GM19240 (cell line): ENCODE measurements around the gene FASTKD2.
"Not testable (repeated sequence)": the region's sequence is repeated elsewhere in the genome, so short reads cannot be mapped to it uniquely, and the experiment has no call there.

Experiments
- DNase-seq: peaks from one replicate; pipeline ENCODE4 v3.0.0; 2011; ENCODE audit warnings: low spot score; ENCODE audit not compliant: insufficient read length

Gene FASTKD2

DNA sequence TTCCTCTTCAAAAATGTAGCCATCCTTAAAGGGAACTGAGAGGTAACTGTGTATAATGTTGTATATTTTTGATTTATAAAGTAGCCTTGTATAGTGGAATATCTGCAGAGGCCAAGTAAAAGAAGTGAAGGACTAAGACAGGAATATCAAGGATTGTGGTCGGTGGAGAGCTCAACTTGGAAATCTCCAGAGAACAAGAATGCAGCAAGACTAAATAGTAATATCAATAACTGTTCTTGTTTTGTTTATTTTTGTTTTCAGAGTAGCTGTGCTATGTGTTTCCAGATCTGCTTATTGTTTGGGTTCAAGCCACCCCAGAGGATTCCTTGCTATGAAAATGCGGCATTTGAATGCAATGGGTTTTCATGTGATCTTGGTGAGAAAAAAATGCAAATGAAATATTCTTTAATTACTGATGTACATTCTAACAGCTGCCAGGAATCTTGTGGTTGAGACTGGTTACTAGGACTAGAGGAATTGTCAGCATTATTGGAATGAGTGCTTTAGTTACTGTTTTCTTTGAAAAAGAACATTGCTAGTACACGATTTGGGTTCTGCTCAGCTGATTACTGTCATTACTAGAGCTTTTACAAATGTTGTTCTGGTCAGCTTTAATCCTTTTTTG lies 25.0 kb downstream of the FASTKD2 start:
- no peak for DNase-seq

DNA sequence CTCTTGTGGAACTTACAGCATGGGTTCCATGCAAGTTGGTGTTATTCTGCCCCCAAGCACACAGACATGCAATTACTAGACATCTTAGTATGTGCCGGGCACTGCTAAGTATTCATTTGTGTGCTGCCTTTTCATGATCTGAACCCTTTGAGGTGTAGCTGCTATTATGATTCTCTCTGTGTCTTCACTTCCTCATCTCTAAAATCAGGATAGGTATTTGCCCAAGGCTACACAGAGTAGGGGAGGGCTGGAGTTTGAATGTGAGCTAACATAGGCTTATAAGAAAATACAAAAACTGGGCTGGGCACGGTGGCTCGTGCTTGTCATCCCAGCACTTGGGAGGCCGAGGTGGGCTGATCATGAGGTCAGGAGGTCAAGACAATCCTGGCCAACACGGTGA lies 27.2 kb downstream of the FASTKD2 start:
- no peak for DNase-seq

DNA sequence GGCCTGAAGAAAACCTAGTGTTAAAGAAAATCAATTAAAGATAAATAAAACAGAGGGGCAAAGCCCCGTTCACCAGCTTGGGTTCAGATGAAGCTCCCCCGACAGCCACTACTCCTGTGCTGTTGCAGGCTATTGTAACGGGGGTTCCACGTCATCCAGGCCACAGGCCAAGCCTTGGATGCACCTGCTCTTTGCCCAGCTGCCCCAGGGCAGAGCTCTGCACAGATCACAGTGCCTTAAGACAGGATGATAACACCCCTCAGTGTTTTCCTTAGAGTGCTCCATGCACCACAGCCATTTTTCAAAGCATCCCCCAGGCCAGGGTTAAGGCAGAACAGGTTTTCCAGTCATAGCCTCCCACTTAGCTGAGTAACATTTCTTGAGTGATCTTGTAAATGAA lies 32.0 kb downstream of the FASTKD2 start:
- DNase-seq = no peak

DNA sequence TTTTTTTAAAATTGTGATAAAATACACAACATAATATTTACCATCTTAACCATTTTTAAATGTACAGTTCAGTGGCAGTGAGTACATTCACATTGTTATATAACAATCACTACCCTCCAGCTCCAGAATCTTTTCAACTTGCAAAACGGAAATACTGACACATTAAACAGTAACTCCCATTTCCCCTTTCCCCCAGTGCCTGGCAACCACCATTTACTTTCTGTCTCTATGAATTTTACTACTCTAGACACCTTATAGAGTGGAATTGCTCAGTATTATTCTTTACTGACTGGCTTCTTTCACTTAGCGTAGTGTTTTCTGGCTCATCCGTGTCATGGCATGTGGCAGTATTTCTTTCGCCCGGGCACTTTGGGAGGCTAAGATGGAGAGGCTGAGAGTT lies 32.6 kb downstream of the FASTKD2 start:
- DNase-seq = no peak

DNA sequence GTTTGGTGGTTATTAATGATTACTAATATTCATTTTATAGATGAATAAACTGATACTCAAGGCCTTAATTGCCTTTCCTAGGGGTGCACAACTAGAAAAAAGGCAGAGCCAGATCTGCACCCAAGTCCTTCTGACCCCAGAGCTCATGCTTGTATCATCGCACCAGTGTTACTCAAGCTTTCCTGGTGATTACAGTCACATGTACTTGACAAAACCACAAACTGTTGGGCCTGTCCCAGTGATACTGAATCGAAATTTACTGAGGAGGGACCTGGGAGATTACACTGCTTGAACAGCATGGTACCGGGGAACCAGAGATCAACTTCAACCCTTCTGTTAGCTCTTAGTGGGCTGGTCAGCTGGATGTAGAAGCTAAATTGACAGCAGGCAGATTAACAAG lies 33.7 kb downstream of the FASTKD2 start:
- DNase-seq = no peak

DNA sequence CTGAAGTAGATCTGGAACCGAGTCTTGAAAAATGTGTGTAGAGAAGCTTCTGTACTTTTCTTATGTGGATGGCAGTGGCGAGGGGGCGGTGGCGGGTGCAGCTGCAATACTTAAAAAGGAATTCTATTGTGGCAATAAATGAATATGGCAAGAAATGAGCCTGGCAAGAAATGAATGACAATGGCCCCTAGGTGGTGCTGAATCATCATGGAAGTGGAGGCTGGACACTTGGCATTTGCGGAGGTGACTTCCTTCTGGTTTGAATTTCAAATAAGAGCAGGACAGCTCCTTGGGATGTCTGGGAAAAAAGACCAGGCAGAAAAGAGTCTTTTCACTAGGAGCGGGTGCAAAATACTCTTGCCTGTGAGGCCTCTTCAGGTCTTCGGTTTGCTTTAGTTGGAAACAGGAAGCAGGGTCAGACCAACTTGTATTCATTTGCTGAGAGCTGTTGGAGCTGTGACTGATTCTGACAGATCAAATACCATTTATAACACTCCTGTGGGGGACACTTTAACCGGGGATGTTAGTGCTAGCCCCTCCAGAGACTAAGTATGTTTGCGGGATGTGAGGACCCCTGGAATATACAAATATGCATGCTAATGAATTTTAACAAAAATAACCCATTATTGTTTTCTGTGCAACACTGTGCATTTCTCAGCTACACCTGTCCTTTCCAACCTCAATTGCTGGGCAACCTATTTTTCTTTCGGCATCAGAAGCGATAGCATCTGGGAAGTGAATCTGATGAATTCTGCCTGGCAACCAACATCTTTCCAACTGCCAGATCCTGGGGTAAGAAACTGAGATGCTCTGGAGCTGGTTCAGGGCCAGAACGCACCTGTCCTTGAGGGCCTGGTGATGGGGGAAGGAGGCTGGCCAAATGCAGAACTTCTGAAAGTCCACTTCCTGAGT lies 35.4 kb downstream of the FASTKD2 start:
- no peak for DNase-seq

DNA sequence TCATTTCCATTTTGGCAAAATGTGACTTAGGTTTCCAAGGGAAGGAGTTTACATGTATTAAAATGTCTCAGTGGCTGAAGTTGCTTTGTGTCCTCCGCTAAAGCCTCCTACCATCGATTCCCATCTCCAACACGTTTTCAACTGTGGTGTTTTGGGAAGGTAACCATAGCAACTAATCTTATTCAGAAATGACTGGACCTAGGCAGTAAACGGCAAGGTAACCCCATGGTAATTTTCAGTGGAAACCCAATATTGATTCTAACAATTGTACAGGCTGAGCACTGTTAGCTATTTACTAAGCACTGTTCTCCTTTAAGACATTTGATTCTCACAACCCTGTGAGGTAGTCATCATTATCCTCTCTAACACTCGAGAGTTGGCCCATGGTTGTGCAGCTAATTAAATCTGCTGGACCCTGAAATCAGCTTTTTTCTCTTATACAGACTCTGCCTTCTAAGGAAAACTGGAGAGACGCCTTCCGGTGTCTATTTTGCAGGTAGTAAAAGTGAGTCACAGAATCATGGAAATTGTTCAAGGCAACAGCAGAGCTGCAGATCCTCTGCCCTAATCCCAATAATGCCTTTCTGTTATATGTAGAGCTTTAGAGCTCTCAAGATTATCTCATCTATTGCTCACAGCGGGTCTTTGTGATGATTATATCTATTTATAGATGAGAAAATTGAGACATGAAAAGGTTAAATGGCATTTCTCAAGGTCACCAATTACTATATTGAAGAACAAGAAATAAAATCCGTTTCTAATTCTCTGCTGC lies 36.2 kb downstream of the FASTKD2 start:
- no peak for DNase-seq

DNA sequence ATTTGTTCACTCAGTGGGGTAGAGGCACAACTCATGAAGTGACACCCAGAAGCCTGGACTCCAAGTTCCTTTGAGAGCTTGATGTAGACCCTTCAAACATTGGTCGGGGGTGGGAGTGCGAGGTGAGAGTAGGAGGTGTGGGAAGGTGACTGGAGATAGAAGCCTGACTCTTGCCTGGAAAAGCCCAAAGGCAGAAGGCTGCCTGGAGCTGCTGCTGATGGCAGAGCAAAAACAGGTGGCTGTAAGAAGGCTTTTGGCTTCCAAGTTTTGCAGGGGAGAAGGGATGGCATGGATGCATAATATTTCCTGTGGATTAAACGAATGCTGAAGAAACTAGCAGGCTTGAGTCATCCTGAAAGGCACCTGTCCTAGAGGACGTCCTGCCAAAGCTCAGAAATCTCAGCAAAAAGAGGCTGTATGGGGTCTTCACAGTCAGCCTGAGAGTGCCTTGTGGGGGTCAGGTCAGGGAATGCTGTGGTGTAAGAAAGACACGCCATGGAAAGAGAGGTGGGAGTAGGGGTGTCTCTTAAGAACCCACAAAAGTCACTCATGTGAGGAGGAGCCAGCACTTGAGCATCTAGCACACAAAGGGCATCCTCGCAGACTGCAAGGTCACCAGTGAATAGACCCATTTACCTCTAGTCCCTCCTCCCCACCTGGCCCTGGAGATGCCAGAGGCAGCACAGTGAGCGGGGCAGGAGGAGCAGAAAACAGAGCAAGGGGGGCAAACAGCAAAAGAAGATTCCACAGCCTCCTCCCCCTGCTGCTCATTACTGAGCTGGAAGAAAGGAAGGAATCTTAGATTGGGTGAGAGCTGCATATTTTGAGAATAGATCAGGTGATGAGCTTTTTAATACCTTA lies 37.5 kb downstream of the FASTKD2 start:
- no peak for DNase-seq

DNA sequence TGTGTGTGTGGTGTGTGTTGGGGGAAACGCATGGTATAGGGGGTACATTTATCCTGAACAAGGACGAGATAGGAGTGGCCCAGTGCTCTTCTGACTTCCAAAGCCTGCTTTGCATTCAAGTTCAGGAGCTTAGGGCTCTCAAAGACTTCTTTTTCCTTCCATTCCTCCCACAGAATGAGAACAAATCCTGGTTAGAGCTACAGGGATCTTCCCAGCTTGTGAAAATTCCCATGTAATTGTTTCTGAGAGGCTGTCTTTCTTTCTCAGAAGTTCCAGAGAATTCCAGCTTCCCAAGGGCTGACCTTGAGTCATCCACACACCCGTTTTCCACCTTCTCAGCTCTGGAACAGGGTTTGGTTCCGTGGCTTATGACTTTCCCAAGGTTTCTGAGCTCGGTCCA lies 38.9 kb downstream of the FASTKD2 start:
- DNase-seq = no peak

DNA sequence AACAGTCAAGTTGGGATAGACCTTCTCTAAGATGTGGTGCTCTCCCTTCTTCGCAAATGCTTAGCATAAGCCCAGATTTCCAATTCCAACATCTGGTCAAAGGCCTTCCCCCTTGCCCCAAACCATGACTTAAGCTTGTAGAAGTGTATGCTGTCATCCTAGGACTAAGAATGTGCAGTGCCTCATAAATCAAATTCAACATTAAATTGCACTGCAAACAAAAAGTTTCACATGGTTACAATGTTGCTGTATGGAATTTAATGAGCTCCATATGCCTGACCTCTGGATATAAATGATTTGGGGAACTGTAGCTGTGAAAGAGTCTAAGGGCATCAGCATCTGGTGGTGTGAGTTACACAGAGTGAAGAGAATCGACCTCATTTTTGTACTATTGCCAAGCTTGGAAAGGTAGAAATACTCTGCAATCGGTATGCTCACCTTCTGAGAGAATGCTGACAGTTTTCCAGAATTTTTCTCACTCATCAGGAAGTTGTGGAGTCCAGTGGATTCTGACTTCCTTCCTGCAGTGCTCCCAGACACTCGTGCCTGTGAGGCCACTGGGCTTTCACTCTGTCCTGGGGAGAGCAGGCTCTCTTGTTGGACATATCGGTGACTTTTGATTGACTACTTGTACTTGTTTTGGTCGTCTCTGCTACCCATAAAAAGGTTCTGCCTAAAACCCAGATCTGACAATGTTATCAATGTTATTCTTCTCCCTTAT lies 40.6 kb downstream of the FASTKD2 start:
- DNase-seq = no peak

DNA sequence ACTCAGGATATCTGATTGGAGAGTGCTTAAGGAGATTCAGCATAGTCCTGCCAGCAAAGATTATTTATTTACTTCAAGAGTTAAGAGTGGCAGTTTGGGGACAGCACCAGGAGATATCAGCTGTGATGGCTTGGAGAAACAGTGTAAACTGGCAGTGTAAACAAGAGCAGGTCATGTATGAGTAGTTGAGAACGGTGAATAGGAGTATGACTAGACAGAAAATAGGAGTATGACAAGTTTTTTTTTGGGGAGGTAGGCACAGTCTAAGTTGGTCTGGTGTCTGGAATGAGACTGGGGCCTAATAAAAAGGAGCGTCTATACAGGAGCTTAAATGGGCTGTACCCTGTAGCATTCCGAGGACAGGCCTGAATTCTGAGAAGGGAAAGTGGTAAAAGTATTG lies 42.2 kb downstream of the FASTKD2 start:
- DNase-seq = not testable (repeated sequence)

DNA sequence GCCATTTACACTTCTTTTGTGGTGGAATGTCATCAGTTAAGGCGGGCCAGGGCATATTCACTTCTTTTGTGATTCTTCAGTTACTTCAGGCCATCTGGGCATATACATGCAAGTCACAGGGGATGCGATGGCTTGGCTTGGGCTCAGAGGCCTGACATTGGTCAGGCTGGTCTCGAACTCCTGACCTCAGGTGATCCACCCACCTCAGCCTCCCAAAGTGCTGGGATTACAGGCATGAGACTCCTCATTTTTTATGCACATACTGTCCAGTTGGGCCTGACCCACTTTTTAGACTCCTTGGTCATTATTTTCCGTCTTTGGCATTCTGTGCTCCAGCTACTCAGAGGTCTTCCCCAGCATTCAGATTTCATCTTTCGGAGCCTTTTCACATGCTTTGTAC lies 47.1 kb downstream of the FASTKD2 start:
- DNase-seq = not testable (repeated sequence)

DNA sequence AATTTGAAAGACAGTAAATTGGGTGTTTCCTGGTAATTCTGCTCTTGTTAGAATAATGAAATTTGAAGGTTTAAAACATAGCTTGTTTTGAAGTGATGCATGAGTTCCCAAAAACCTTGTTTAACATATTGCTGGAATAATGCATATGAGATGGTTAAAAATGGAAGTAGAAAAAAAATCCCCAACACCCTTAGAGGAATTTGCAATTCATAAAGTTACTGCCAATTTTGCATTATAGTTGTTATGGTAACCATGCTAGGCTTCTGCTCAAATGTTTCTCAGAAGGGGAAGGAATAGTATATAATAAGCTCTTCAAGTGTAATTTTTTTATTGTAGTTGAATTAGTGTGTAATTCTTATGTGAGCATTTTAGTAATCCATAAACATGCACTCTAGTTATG lies 49.1 kb downstream of the FASTKD2 start:
- DNase-seq = no peak

DNA sequence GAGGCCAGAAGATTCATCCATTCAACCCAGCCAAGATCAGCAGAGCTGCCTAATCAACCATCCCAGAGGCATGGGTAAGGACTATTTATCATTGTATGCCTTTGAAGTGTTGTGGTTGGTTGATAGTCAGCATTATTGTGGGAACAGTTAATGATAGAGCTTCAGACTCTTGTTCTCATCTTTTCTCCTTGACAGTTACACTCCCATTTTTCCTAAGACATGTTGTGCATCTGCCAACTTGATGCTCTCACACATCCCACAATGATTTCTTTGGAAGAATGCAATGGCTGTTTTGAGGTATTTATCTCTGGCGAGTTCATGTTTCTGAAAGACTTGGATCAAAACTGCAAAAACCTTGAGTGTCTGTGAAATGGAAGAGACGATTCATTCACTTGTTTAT lies 55.4 kb downstream of the FASTKD2 start:
- no peak for DNase-seq

DNA sequence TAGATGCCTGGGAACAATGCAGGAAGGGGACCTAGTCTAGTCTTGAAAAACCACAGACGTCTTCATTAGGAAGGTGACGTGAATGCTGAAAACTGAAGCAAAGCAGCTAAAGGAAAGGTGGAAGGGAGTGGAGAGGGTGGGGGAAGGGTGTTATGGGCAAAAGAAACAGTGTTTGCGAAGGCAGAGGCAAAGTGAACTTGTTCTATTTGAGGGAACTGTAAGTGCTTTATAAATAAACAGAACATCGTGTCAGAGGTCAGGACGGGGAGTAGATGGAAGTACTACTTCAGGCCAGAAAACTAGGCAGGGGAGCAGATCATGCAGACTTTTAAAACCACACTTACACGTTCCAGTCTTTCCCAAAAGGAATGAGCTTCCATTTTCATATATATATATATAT lies 57.8 kb downstream of the FASTKD2 start:
- no peak for DNase-seq

DNA sequence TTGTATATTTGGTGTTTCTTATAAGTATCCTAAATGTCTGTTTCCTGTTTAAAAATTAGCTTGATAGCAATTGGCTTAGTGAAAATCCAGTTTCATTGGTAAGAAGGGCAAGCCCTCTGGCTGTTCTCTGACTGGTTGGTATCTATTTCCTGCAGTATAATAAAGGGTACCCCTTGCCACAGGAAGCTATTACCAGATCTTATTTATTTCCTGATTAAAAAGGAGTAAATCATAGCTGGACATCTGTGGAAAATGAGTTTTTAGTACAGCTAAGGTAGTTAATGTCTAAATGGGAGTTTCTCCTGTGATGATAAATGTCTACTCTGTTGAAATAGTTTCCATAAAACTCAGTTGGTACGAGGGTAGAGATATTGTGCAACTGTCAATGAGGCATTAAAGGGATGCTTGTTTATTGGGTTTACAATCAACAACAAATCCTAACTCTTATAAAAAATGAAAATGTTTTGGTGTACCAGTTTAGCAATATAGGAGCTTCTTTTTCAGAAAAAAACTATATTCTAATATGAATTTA lies 58.7 kb downstream of the FASTKD2 start:
- no peak for DNase-seq

DNA sequence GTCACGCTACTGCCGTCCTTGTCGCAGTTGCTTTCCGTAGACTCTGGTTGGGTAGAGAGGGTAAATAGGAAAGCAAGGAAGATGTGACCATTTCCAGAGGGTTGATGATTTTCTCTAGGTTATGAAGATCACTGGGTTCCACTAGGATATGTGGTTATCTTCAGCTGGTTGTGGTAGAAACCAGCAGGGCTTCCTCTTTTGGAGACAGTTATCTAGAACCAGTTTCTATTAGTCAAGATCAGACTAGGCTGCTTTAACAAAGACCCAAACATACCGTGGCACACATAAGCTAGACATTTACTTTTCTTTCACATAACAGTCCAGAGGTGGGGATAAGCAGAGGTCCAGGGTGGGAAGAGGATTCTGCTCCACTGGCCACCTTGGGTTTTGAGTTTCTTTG lies 59.6 kb downstream of the FASTKD2 start:
- no peak for DNase-seq

DNA sequence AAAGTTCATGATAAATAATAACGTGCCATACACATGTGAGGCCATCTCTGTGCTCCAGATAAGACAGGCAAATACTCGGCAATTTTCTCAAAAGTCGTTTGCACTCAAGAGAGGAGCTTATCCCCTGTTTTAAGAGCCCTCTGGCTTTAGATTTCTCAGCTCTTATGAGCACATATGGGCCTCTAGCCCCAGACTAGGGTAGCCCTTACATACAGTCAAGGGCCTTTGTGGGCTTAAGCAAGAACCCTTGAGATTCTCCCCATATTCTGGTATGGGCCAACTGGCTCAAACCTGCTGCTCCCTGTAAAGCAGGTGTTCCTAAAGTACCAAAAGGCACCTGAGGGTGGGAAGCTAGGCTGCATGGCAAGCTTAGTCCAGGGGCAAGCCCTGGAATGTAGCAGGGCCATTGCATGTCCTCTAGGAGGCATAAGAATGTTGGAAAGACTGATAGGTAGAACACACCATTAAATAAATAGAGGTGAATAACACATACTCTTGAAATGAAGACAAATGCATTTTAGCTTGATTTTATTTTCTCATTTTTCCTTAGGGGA lies 66.1 kb downstream of the FASTKD2 start:
- DNase-seq = no peak

DNA sequence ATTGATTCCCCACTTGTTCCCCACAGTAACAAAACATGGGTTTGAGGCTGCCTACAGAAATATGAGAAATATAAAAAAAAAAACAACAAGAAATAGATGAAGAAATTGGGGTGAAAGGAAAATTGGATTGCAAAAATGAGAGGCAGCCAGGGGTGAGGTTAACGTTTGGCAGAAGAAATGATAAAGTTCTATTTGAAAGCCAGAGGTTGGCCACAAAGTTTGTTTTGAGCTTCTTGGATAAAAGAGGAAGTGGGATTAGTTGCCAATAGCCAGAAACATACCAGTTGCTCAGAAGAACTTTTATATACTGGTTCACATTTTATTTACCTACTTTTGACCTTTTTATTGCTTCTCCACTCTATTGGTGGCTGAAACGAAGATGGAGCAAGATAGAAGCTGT lies 67.5 kb downstream of the FASTKD2 start:
- no peak for DNase-seq

DNA sequence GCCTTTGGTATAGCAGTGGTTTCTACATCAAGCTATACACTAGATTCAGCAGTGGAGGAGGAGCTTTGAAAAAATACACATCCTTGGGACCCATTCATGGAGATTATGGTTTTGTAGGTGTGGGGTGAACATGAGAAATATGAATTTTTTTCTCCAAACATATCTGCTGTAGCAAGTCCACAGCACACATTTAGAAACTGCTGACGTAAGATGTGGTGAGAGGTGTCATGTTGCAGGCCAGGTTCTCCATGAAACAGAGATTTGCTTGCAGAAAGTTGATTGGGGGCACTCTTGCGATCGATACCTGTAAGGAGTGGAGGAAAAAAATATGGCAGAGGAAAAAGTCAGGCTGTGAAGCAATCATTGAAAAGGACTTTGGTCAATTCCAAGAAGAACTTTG lies 67.9 kb downstream of the FASTKD2 start:
- DNase-seq = no peak
